GM19328 (cell line): ENCODE results near the gene CD2AP.

ENCODE experiments used
- ATAC-seq: cut with Tn5 transposase; IDR thresholded peaks from one replicate; pipeline ENCODE4 v1.9.1; 2021; ENCODE audit warnings: mild to moderate bottlenecking, moderate library complexity; ENCODE audit not compliant: unreplicated experiment

Gene CD2AP

DNA sequence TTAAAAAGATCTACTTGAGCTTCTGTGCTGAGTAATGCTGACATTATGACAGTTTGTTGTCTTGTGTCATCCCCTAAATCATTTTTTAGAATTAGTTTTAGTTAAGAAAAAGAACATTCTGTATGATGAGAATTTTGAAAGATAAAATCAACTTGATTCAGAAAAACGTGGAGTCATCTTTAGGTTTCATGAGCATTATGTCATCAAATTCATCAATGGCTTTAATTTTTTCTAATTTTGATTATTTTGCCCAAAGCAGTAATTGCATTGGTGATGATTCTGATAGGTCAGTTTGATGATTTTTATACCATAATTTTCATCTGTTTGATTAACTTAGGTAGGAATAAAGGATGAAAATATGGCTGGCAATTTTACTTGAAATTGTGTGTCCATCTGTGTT is 194.2 kb downstream of the CD2AP start:
- ATAC-seq = no peak

DNA sequence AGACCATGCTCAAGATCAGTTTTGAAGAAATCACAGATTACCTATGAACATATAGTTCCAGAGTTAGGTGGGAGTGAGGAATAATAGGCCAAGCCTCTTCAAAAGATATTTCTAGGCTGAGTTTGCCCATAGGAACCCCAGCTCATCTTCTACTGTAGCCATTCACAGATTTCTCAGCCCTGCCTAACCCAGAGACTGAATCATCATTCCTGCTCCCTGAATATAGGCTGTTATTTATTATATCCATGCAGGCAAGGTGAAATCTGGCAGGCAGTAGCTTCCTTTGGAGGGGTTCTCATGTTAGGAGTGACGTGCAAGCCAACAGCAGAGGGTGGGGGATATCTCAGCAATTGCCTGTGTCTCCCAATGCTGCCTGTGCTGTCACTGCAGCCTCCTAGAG is 195.2 kb downstream of the CD2AP start:
- ATAC-seq = no peak

GRCh38 chr6:47674673-47675072 is 197.1 kb downstream of the CD2AP start:
- no peak for ATAC-seq
